Dermis lymphatic vessel endothelial cell (primary cell): ENCODE results near the gene FLRT2. TPM values are rescaled to one million over a fixed set of nuclear protein-coding genes. Genes with fewer than 3 reads are reported as not detected.

Experiments used
- total RNA-seq: library from RNA; depleted of rRNA; stranded (reverse); fragments of >200 nt; gene quantifications from 2 replicates; pipeline ENCODE4 v1.2.1, GENCODE V29; 2014

Gene FLRT2, protein sequence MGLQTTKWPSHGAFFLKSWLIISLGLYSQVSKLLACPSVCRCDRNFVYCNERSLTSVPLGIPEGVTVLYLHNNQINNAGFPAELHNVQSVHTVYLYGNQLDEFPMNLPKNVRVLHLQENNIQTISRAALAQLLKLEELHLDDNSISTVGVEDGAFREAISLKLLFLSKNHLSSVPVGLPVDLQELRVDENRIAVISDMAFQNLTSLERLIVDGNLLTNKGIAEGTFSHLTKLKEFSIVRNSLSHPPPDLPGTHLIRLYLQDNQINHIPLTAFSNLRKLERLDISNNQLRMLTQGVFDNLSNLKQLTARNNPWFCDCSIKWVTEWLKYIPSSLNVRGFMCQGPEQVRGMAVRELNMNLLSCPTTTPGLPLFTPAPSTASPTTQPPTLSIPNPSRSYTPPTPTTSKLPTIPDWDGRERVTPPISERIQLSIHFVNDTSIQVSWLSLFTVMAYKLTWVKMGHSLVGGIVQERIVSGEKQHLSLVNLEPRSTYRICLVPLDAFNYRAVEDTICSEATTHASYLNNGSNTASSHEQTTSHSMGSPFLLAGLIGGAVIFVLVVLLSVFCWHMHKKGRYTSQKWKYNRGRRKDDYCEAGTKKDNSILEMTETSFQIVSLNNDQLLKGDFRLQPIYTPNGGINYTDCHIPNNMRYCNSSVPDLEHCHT
- total RNA-seq, result 88.0 and 100 TPM in 2 replicates

DNA sequence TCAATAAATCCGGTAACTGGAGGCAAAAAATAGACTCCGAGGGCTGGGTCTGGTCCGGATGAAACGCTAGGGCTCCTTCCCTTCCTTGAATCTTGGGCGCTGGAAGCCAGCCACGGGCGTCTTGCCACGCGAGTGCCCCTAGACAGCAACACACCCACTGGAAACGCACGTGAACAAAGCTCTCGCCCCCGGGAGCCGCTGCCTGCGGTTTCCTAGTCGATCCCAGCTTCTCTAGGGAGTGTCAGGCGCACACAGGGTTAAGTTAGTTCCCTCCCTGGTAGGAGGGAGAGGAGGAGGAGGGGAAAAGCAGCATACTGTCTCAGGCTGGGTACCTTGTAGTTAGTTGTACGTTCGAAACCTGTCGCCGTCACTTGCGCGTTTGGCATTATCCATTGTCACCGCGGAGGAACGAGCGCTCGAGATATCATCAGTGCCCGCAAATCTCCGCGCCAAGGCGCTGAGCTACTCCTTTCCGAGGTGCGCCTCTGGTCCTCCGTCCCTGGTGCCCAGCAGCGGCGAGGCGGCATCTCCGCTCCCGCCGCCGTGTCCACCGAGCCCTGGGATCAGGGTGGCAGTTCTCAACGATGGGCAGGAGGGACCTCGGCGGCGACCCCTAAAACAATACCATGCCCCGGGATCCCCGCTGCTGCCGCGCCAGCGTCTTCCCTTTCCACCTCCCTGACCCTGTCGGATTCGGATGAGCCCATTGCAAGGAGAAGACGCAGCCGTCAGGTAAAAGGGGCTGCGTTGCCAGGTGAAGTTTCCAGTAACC, at the start of gene FLRT2:
Gene FLRT2 (plus strand): TSS at position 342 of the 772 bp plus-strand sequence. CDS start 91,371 bp downstream, outside the sequence.

